ENCODE measurements around the gene NUP210. TPM values are rescaled to one million over a fixed set of nuclear protein-coding genes. Genes with fewer than 3 reads are reported as not detected.
A peak's percentile ranks its signal among the peaks of the same experiment; 100 is the strongest.

Gene NUP210
- total RNA-seq, 1 experiment from 2014 or later: 64.0 TPM

DNA sequence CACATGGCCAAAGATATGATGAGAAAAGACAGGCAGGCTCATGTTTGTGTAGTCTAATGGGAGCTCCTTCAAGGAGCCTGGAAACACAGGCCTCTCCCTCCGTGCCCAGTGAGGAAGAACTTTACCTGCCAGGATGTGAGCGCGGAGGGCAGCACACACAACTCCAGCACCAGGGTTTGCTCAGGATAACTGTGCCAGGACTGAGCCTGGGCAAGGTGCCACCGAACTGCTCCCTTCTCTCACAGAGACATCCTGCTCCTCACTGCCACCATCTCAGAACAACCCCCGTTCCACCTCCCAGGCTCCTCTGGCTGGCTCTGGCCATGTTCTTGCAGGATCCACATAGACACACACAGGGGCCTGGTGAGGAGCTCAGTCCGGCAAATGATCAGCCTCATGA, 87.4 kb downstream of the NUP210 start:
- POLR2A ChIA-PET (ENCODE audit: unreplicated experiment): interaction anchor here (0.5 kb wide), 1 partner anchor 103 kb away, joined by 3 read pairs; no protein-coding TSS in a partner anchor
- Histone ChIP-seq H3K27me3 (ENCODE audit: low read length) (no peaks in the 10 kb centered on the region), H3K4me2 (ENCODE audit: low read length) (no peak overlapping the region), H3K79me2 (ENCODE audit: low read length) (no peaks in the 10 kb centered on the region), H3K9me2 (replicated peaks; ENCODE audit: low read length) (no peaks in the 10 kb centered on the region), H2AFZ (ENCODE audit: low read length) (no peak overlapping the region), H3K9ac (ENCODE audit: low read length) (no peak overlapping the region), H3F3A (ENCODE audit: low read length, unreplicated experiment) (no peaks in the 10 kb centered on the region), H3K4me1 (ENCODE audit: insufficient read depth, low read length) (peaks cover 9% of the 10 kb centered on the region; the same call in 1 of the 2 replicates), H3K27ac (ENCODE audit: low read length) (peak overlapping the region; percentile 9), H3K9me3 (ENCODE audit: low read length) (no peaks in the 10 kb centered on the region), H3K4me3 (ENCODE audit: low read length) (no peak overlapping the region), H4K20me1 (ENCODE audit: low read length) (no peaks in the 10 kb centered on the region), H3K36me3 (ENCODE audit: low read depth, low read length) (peaks cover 31% of the 10 kb centered on the region)
- CTCF ChIA-PET: interaction anchor here (0.5 kb wide), 1 partner anchor 124 kb away, joined by 7 read pairs; no protein-coding TSS in a partner anchor
- intact Hi-C loops (cut with micrococcal nuclease): no loop called here
- DNase-seq: no peak
- no TSS peak for BruUV-seq (replicated peaks)
- ATAC-seq: no peak
- TF ChIP-seq EZH2phosphoT487 (IDR thresholded peaks at IDR 0.05; ENCODE audit: borderline replicate concordance, low read length) (no peak), EZH2 (IDR thresholded peaks at IDR 0.05; ENCODE audit: low read length, unreplicated experiment) (no peak)
- TF ChIP-seq, protein P1, sequence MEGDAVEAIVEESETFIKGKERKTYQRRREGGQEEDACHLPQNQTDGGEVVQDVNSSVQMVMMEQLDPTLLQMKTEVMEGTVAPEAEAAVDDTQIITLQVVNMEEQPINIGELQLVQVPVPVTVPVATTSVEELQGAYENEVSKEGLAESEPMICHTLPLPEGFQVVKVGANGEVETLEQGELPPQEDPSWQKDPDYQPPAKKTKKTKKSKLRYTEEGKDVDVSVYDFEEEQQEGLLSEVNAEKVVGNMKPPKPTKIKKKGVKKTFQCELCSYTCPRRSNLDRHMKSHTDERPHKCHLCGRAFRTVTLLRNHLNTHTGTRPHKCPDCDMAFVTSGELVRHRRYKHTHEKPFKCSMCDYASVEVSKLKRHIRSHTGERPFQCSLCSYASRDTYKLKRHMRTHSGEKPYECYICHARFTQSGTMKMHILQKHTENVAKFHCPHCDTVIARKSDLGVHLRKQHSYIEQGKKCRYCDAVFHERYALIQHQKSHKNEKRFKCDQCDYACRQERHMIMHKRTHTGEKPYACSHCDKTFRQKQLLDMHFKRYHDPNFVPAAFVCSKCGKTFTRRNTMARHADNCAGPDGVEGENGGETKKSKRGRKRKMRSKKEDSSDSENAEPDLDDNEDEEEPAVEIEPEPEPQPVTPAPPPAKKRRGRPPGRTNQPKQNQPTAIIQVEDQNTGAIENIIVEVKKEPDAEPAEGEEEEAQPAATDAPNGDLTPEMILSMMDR (conservative IDR thresholded peaks at IDR 0.05; ENCODE audit: low read depth, low read length): no peak

- POLR2A ChIA-PET (ENCODE audit: unreplicated experiment): no interaction called here
- Histone ChIP-seq H3K79me2 (ENCODE audit: low read length) (no peaks in the 10 kb centered on the region), H3K9me2 (replicated peaks; ENCODE audit: low read length) (no peaks in the 10 kb centered on the region), H3K9me3 (ENCODE audit: low read length) (no peaks in the 10 kb centered on the region), H3K9ac (ENCODE audit: low read length) (no peak overlapping the region), H3K27me3 (ENCODE audit: low read length) (no peaks in the 10 kb centered on the region), H3K4me3 (ENCODE audit: low read length) (no peak overlapping the region), H3K27ac (ENCODE audit: low read length) (peak overlapping the region; percentile 9; the same call in 1 of the 2 replicates), H3K4me1 (ENCODE audit: insufficient read depth, low read length) (peaks cover 9% of the 10 kb centered on the region; the same call in 1 of the 2 replicates), H3F3A (ENCODE audit: low read length, unreplicated experiment) (no peaks in the 10 kb centered on the region), H3K4me2 (ENCODE audit: low read length) (no peak overlapping the region), H3K36me3 (ENCODE audit: low read depth, low read length) (peaks cover 30% of the 10 kb centered on the region), H4K20me1 (ENCODE audit: low read length) (no peaks in the 10 kb centered on the region), H2AFZ (ENCODE audit: low read length) (no peak overlapping the region)
- DNase-seq: peak; percentile 65
- TF ChIP-seq, protein P1 (conservative IDR thresholded peaks at IDR 0.05; ENCODE audit: low read depth, low read length): no peak
- BruUV-seq (replicated peaks): no TSS peak
- ATAC-seq: peak; percentile 80
- CTCF ChIA-PET: interaction anchor here (0.5 to 0.9 kb wide), 2 partner anchors 125 to 164 kb away, joined by 4 to 7 read pairs; no protein-coding TSS in a partner anchor
- intact Hi-C loops (cut with micrococcal nuclease): no loop called here
Measured at GRCh38 chr3:13332158-13332557, 88.0 kb downstream of the NUP210 start.

- TF ChIP-seq, protein P1 (conservative IDR thresholded peaks at IDR 0.05; ENCODE audit: low read depth, low read length): no peak
- TF ChIP-seq EZH2 (IDR thresholded peaks at IDR 0.05; ENCODE audit: low read length, unreplicated experiment): no peak
- ATAC-seq (no peak), DNase-seq (no peak)
- Histone ChIP-seq H3K27me3 (ENCODE audit: low read length) (no peaks in the 10 kb centered on the region), H3K4me2 (ENCODE audit: low read length) (no peak overlapping the region), H3K79me2 (ENCODE audit: low read length) (no peaks in the 10 kb centered on the region), H3K27ac (ENCODE audit: low read length) (no peak overlapping the region), H3K9me2 (replicated peaks; ENCODE audit: low read length) (no peaks in the 10 kb centered on the region), H3K9me3 (ENCODE audit: low read length) (no peaks in the 10 kb centered on the region), H3K4me1 (ENCODE audit: insufficient read depth, low read length) (peaks cover 9% of the 10 kb centered on the region; the same call in 1 of the 2 replicates), H2AFZ (ENCODE audit: low read length) (no peak overlapping the region), H3K36me3 (ENCODE audit: low read depth, low read length) (peaks cover 30% of the 10 kb centered on the region), H3F3A (ENCODE audit: low read length, unreplicated experiment) (no peaks in the 10 kb centered on the region), H4K20me1 (ENCODE audit: low read length) (no peaks in the 10 kb centered on the region), H3K4me3 (ENCODE audit: low read length) (no peak overlapping the region), H3K9ac (ENCODE audit: low read length) (no peak overlapping the region)
- CTCF ChIA-PET: interaction anchor here (0.5 to 0.7 kb wide), 2 partner anchors 67 to 151 kb away, joined by 3 to 4 read pairs; partner anchors contain the start of gene HDAC11
- intact Hi-C loops (cut with micrococcal nuclease): no loop called here
- POLR2A ChIA-PET (ENCODE audit: unreplicated experiment): no interaction called here
- no TSS peak for BruUV-seq (replicated peaks)
Measured at GRCh38 chr3:13329746-13330145, 90.4 kb downstream of the NUP210 start.
